ENCODE measurements around the gene SYT3. TPM values are rescaled to one million over a fixed set of nuclear protein-coding genes. Genes with fewer than 3 reads are reported as not detected.

The SYT3 gene
- total RNA-seq (10 to 100 TPM; 10.0 to 21.8 TPM), polyA plus RNA-seq (ENCODE audit: insufficient read length in 2 of 2) (10 to 100 TPM; 76.9 to 84.1 TPM)
- long read RNA-seq, donor 1, partial matches to known transcripts: 0 of 6 reads
- long read RNA-seq, donor 1, other reads (novel, unspliced or antisense): 0 of 6 reads
- long read RNA-seq, donor 2, partial matches to known transcripts: 0 of 3 reads
- long read RNA-seq, donor 2, other reads (novel, unspliced or antisense): 0 of 3 reads
- long read RNA-seq, donor 3, partial matches to known transcripts: 5 of 10 reads
- long read RNA-seq, donor 3, other reads (novel, unspliced or antisense): 0 of 10 reads
- long read RNA-seq, donor 4: 0 reads

DNA sequence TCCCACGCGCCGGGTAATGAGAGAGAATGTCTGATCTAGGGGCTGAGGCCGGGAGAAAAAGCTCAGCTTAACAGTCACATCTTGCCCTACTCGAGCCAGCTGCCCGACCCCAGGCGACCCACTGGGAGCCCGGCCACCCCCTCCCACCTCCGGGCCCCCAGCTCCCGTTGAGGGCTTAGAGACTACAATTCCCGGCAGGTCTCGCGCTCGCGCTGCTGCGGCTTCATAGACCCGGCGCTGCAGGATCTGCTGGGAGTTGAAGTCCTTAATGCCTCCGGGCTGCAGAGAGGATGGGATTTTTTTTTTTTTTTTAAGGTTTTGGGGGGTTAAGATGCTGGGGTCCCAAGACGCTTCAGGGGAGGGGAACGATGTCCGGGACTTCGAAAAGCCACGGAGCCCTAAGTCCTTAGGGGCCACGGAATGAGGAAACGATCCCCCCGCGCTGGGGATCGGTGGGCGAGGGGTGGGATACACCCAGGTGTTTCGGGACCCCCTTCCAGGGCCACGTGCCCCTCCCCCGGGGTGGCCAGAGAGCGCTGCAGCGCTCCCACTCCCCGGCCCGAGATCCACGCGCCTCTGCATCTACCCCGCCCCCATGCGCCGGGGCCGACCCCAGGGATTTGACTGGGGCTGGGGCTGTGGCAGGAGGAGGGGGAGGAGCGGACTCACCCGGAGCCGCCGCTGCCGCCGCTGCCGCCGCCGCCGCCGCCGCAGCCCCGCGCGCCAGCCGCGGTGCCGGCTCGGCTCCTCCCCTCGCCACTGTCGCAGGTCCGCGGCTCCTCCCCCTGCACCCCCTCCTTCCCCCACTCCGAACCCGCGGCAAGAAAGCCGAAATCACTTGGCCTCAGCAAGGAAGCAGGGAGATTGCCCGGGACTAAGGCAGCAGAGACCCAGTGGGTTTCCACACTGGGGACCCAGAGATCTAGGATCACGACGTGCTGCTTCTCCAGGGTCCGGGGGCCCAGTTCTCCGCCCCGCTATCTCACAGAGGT, at the start of gene SYT3:
SYT3 (minus strand) TSS at position 761 of the 992 bp plus-strand sequence. CDS start 2,470 bp downstream, outside the sequence.
- H3K27ac ChIP-seq (ENCODE audit: low read depth, low read length): no peak within 1 kb of the TSS
- peak in 5 of 6 donors; percentile 43 to 96 (median 67) for DNase-seq (ENCODE audit: low read depth in 4 of 6, low spot score in 6 of 6)

GRCh38 chr19:50688766-50689165, 49.1 kb upstream of the SYT3 start:
- Histone ChIP-seq H3K4me3 (ENCODE audit: low read depth, low read length) (no peak overlapping the region), H3K27ac (ENCODE audit: low read depth, low read length) (no peak overlapping the region), H3K36me3 (ENCODE audit: control insufficient read depth, insufficient read depth, low read length) (peaks cover 50% of the 10 kb centered on the region), H3K4me1 (ENCODE audit: control insufficient read depth, insufficient read depth, low read length) (peaks cover 7% of the 10 kb centered on the region), H3K9me3 (ENCODE audit: control insufficient read depth, insufficient read depth, low read length) (no peaks in the 10 kb centered on the region), H3K27me3 (ENCODE audit: control insufficient read depth, insufficient read depth, low read length) (peaks cover 6% of the 10 kb centered on the region)
- 82% methylated on average over 13 of the region's 19 CpGs for WGBS (ENCODE audit: insufficient coverage)
- no peak for DNase-seq (ENCODE audit: low read depth in 4 of 6, low spot score in 6 of 6)

More for the DNA sequence above, at the start of gene SYT3:
- 2% methylated on average over 66 of the region's 76 CpGs for WGBS (ENCODE audit: insufficient coverage)
- no peaks in the 10 kb centered on the region for H3K9me3 ChIP-seq (ENCODE audit: control insufficient read depth, insufficient read depth, low read length)
- peaks cover 9% of the 10 kb centered on the region for H3K27me3 ChIP-seq (ENCODE audit: control insufficient read depth, insufficient read depth, low read length)
- peak within 1 kb of the TSS; percentile 63 for H3K4me3 ChIP-seq (ENCODE audit: low read depth, low read length)
- H3K4me1 ChIP-seq (ENCODE audit: control insufficient read depth, insufficient read depth, low read length): peaks cover 22% of the 10 kb centered on the region
- peaks cover 8% of the 10 kb centered on the region for H3K36me3 ChIP-seq (ENCODE audit: control insufficient read depth, insufficient read depth, low read length)

DNA sequence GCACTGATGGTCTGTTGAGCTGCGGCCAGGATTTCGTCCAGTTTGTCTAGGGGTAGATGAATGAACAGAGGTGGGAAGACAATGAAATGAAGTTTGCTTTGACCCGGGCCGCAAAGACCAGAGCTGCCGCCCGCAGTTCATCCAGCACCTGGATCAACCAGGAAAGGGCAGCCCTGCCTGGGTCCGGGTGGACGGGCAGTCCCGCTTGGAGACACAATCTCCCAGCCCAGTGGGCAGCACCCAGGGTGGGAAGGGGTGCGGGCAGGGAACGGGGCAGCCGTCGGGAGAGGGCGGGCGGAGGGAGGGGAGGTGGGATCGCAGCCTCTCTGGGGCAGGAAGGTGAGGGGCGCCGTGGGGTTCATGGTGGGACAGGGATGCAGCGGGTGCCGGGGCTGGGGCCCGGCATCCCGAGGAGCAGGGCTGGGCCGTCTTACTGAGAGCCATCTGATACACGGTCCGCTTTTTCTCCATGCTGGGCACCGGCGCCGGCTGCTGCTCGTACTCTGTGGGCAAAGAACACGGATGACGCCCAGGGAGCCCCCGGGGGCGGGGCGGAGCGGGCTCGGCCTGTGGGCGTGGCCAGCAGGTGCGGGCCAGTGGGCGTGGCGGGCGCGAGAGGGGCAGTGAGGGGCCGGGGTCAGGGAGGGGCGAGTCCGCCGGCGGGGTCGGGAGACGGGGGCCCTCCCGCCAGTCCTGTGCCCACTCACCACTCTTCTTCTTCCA, 46.8 kb upstream of the SYT3 start:
- Histone ChIP-seq H3K9me3 (ENCODE audit: control insufficient read depth, insufficient read depth, low read length) (no peaks in the 10 kb centered on the region), H3K27ac (ENCODE audit: low read depth, low read length) (no peak overlapping the region), H3K4me3 (ENCODE audit: low read depth, low read length) (no peak overlapping the region), H3K27me3 (ENCODE audit: control insufficient read depth, insufficient read depth, low read length) (peaks cover 2% of the 10 kb centered on the region), H3K36me3 (ENCODE audit: control insufficient read depth, insufficient read depth, low read length) (peaks cover 54% of the 10 kb centered on the region), H3K4me1 (ENCODE audit: control insufficient read depth, insufficient read depth, low read length) (no peaks in the 10 kb centered on the region)
- 40% methylated on average over 47 of the region's 50 CpGs for WGBS (ENCODE audit: insufficient coverage)
- no peak for DNase-seq (ENCODE audit: low read depth in 4 of 6, low spot score in 6 of 6)

DNA sequence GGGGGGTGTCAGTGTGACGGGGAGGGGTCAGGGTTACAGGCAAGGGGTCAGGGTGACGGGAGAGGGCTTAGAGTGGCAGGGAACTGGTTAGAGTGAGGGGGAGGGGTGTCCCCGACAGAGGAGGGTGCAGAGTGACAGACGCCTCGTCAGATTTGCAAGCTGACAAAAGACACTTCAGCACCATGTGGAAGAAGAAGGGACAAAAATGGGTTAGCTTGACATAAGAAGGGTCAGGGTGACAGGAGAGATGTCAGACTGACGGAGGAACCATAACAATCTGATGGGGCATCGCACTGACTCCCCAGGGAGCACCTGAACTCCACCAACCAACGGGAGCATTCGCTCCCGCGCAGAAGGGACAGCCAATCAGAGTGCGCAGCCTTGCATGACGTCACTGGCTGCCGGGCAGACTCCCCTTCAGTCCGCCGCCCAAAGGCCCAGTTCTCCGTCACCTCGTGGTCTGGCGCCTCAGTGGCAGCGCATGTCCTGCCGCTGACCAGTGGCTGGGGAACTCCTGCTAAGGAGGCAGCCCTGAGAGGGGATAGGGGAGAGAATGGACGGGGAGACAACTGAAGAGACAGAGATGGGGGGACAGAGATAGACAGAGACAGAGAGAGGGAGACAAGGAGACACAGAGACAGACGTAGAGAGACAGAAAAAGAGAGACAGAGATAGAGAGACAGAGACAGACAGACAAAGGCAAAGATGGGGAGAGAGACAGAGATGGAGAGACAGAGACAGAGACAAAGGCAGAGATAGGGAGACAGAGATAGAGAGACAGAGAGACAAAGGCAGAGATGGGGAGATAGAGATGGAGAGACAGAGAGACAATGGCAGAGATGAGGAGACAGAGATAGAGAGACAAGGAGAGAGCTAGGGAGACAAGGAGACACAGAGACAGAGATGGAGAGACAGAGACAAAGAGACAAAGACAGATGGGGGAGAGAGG, 39.8 kb upstream of the SYT3 start:
- Histone ChIP-seq H3K27me3 (ENCODE audit: control insufficient read depth, insufficient read depth, low read length) (no peaks in the 10 kb centered on the region), H3K4me1 (ENCODE audit: control insufficient read depth, insufficient read depth, low read length) (peaks cover 5% of the 10 kb centered on the region), H3K36me3 (ENCODE audit: control insufficient read depth, insufficient read depth, low read length) (peaks cover 30% of the 10 kb centered on the region), H3K9me3 (ENCODE audit: control insufficient read depth, insufficient read depth, low read length) (peaks cover 1% of the 10 kb centered on the region), H3K27ac (ENCODE audit: low read depth, low read length) (no peak overlapping the region), H3K4me3 (ENCODE audit: low read depth, low read length) (no peak overlapping the region)
- peak in 5 of 6 donors; percentile 48 to 93 (median 53) for DNase-seq (ENCODE audit: low read depth in 4 of 6, low spot score in 6 of 6)
- WGBS (ENCODE audit: insufficient coverage): 19% methylated on average over 23 of the region's 23 CpGs

DNA sequence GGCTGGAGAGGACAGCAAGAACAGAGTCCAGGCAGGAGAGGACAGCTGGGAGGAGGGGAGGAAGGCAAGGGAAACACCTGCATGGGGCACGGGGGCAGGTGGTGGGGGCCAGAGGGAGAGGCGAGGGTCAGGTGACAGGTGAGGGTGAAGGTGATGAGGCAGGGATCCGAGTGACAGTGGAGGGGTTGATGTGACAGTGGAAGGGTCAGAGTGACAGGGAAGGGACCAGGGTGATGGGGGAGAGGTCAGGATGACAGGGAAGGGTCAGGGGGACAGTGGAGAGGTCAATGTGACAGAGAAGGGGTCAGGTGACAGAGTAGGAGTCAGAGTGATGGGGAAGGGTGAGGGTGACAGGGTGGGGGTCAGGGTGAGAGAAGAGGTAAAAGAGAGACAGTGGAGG, 38.6 kb upstream of the SYT3 start:
- no peak for DNase-seq (ENCODE audit: low read depth in 4 of 6, low spot score in 6 of 6)
- peaks cover 5% of the 10 kb centered on the region for H3K4me1 ChIP-seq (ENCODE audit: control insufficient read depth, insufficient read depth, low read length)
- H3K27me3 ChIP-seq (ENCODE audit: control insufficient read depth, insufficient read depth, low read length): no peaks in the 10 kb centered on the region
- no peak overlapping the region for H3K27ac ChIP-seq (ENCODE audit: low read depth, low read length)
- H3K4me3 ChIP-seq (ENCODE audit: low read depth, low read length): no peak overlapping the region
- WGBS (ENCODE audit: insufficient coverage): 63% methylated on average over 3 of the region's 3 CpGs
- H3K36me3 ChIP-seq (ENCODE audit: control insufficient read depth, insufficient read depth, low read length): peaks cover 33% of the 10 kb centered on the region
- H3K9me3 ChIP-seq (ENCODE audit: control insufficient read depth, insufficient read depth, low read length): peaks cover 1% of the 10 kb centered on the region

DNA sequence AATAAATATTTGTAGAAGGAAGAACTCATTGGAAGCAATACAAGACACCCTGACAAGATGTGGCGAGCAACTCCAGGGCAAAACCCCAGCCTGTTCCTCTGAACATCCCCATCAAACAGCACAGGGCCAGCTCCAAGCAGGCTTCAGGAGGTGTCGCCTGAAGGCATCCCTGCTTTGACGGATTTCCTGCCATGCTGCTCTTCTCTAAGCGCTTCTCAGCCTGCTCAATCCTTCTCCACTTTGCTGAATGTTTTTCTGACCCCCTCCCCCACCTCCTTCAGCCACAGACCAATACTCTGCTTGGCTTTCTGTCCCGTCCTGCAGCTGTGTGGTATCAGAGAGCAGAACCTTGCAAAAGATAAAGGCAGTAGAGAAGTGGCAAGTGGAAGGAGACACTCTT, 38.0 kb upstream of the SYT3 start:
- H3K4me1 ChIP-seq (ENCODE audit: control insufficient read depth, insufficient read depth, low read length): peaks cover 5% of the 10 kb centered on the region
- no peaks in the 10 kb centered on the region for H3K27me3 ChIP-seq (ENCODE audit: control insufficient read depth, insufficient read depth, low read length)
- H3K27ac ChIP-seq (ENCODE audit: low read depth, low read length): no peak overlapping the region
- no peak overlapping the region for H3K4me3 ChIP-seq (ENCODE audit: low read depth, low read length)
- H3K36me3 ChIP-seq (ENCODE audit: control insufficient read depth, insufficient read depth, low read length): peaks cover 31% of the 10 kb centered on the region
- DNase-seq (ENCODE audit: low read depth in 4 of 6, low spot score in 6 of 6): no peak
- peaks cover 1% of the 10 kb centered on the region for H3K9me3 ChIP-seq (ENCODE audit: control insufficient read depth, insufficient read depth, low read length)
- 76% methylated on average over 4 of the region's 5 CpGs for WGBS (ENCODE audit: insufficient coverage)

- Histone ChIP-seq H3K27ac (ENCODE audit: low read depth, low read length) (no peak overlapping the region), H3K4me3 (ENCODE audit: low read depth, low read length) (no peak overlapping the region), H3K4me1 (ENCODE audit: control insufficient read depth, insufficient read depth, low read length) (peaks cover 5% of the 10 kb centered on the region), H3K36me3 (ENCODE audit: control insufficient read depth, insufficient read depth, low read length) (peaks cover 33% of the 10 kb centered on the region), H3K9me3 (ENCODE audit: control insufficient read depth, insufficient read depth, low read length) (peaks cover 1% of the 10 kb centered on the region), H3K27me3 (ENCODE audit: control insufficient read depth, insufficient read depth, low read length) (peaks cover 2% of the 10 kb centered on the region)
- DNase-seq (ENCODE audit: low read depth in 4 of 6, low spot score in 6 of 6): no peak
- WGBS (ENCODE audit: insufficient coverage): 50% methylated on average over 1 of the region's 1 CpG
These were observed 37.0 kb upstream of the SYT3 start for GRCh38 chr19:50676625-50677197.

- Histone ChIP-seq H3K4me1 (ENCODE audit: control insufficient read depth, insufficient read depth, low read length) (no peaks in the 10 kb centered on the region), H3K27me3 (ENCODE audit: control insufficient read depth, insufficient read depth, low read length) (peaks cover 7% of the 10 kb centered on the region), H3K36me3 (ENCODE audit: control insufficient read depth, insufficient read depth, low read length) (peaks cover 27% of the 10 kb centered on the region), H3K9me3 (ENCODE audit: control insufficient read depth, insufficient read depth, low read length) (peaks cover 1% of the 10 kb centered on the region), H3K27ac (ENCODE audit: low read depth, low read length) (no peak overlapping the region), H3K4me3 (ENCODE audit: low read depth, low read length) (no peak overlapping the region)
- DNase-seq (ENCODE audit: low read depth in 4 of 6, low spot score in 6 of 6): no peak
- WGBS (ENCODE audit: insufficient coverage): 37% methylated on average over 15 of the region's 15 CpGs
These were observed 33.4 kb upstream of the SYT3 start for GRCh38 chr19:50673118-50673517.
